Fibroblast of pulmonary artery (primary cell): ENCODE results near the gene VCL.

Experiments used
- DNase-seq: peaks from one replicate; pipeline ENCODE4 v3.0.0-alpha.2; 2010; ENCODE audit warnings: low read depth
- H3K4me3 ChIP-seq: replicated peaks from 2 replicates; pipeline ENCODE4 v1.5.1; 2011; ENCODE audit warnings: low read depth, mild to moderate bottlenecking, control low read depth, low read length, moderate library complexity
- TF ChIP-seq, protein P1 (sequence below): IDR thresholded peaks from 2 replicates; pipeline ENCODE4 v1.5.1; 2011; ENCODE audit warnings: mild to moderate bottlenecking, control low read depth, low read length, inconsistent platforms; ENCODE audit errors: missing control alignments

Gene VCL

DNA sequence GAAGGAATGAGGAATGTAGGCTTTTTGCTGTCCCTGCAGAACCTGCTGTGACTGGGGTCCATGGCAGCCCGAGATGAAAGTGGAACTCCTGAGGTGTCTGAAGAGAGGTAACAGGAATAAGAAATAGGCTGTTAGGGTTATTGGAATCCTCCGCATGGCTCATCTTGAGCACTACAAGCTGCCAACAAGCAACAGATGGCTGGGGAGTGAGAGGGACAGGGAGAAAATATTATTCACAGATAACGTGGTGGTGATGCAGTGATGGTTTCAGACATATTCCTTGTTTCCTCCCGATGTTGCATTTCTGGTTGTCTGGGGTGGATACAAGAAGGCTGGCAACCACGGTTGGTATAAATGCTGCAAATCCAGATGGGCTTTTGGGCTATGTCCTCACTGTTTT, 106.6 kb downstream of the VCL start:
- no peak overlapping the region for H3K4me3 ChIP-seq

DNA sequence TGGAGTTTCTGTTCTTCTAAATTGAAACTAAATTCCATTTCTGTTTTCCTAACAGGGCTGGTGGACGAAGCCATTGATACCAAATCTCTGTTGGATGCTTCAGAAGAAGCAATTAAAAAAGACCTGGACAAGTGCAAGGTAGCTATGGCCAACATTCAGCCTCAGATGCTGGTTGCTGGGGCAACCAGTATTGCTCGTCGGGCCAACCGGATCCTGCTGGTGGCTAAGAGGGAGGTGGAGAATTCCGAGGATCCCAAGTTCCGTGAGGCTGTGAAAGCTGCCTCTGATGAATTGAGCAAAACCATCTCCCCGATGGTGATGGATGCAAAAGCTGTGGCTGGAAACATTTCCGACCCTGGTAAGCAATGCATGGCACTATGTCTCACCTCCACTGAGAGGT, 107.1 kb downstream of the VCL start:
- no peak overlapping the region for H3K4me3 ChIP-seq
- no peak for DNase-seq
- TF ChIP-seq, protein P1, sequence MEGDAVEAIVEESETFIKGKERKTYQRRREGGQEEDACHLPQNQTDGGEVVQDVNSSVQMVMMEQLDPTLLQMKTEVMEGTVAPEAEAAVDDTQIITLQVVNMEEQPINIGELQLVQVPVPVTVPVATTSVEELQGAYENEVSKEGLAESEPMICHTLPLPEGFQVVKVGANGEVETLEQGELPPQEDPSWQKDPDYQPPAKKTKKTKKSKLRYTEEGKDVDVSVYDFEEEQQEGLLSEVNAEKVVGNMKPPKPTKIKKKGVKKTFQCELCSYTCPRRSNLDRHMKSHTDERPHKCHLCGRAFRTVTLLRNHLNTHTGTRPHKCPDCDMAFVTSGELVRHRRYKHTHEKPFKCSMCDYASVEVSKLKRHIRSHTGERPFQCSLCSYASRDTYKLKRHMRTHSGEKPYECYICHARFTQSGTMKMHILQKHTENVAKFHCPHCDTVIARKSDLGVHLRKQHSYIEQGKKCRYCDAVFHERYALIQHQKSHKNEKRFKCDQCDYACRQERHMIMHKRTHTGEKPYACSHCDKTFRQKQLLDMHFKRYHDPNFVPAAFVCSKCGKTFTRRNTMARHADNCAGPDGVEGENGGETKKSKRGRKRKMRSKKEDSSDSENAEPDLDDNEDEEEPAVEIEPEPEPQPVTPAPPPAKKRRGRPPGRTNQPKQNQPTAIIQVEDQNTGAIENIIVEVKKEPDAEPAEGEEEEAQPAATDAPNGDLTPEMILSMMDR, result no peak

More for the DNA sequence above, 106.6 kb downstream of the VCL start:
- no peak for DNase-seq
- TF ChIP-seq, protein P1, result no peak

DNA sequence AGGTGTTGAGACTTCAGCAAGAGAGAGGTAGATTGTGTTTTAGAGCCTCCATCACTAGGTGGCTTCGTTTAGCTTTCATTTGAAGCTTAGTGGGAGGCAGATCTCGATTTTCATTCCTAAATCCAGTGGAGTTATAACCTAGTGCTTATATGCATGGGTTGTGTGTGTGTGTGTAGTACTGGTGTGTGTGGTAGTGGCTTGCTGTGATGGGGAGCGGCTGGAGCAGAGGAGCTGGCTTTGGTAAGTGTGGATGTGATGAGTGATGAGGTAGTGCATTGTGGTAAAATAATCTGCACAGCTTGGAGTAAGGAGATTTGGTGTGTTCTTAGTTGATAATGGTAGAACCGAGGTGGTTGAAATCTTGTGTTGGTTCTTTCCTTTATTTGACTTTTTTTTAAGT, 109.5 kb downstream of the VCL start:
- TF ChIP-seq, protein P1, result no peak
- H3K4me3 ChIP-seq, result no peak overlapping the region
- no peak for DNase-seq

DNA sequence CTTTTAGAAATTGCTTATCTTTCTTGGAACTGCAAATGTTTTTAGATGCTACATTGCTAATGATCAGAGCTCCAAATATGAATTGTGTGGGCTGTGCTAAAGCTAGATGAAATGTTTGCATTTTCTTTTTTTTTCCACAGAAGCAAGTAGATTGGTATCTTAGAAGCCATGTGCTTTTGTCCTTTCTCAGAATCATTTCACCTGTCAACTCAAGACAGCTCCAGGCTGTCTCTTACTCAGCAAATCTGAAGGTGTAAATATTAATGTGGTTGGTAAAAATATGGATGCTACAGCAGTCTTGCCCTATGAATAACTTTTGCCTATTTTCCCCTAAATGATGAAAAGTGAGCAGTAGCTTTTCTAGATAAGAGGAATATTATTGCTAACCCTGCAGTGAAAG, 111.5 kb downstream of the VCL start:
- no peak for DNase-seq
- TF ChIP-seq, protein P1, result no peak

DNA sequence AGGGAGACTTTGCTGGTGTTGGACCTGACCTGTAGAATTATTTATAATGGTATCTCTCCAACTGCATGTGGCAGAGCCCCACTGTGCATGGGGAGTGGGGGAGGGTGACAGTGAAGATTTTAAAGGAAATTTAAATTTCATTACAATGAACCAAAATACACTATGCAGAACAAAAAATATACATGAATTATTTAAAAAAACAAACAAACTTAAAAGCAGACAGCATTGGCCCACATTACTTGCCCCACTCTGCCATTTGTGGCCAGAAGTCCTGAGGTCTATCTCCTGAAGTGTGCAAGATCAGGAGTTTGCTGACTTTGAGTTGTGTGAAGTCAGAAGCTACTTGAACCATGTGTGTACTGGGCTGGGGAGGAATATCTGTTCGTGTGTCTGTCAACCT, 112.2 kb downstream of the VCL start:
- TF ChIP-seq, protein P1, result no peak
- no peak for DNase-seq
- no peak overlapping the region for H3K4me3 ChIP-seq

More for the DNA sequence above, 111.5 kb downstream of the VCL start:
- no peak overlapping the region for H3K4me3 ChIP-seq

DNA sequence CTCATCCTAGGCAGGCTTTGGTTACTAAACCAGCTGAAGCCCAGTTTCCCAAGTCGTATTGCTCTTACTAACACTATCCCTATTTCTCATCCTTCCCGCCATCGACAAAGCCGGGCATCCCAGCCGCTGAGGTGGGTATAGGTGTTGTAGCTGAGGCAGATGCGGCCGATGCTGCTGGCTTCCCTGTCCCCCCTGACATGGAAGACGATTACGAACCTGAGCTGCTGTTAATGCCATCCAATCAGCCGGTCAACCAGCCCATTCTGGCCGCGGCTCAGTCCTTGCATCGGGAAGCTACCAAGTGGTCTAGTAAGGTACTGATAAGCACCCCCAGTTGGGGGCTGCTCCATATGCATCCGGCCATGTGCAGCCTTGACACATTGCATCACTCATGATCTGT, 113.9 kb downstream of the VCL start:
- TF ChIP-seq, protein P1, result no peak
- DNase-seq, result no peak
- no peak overlapping the region for H3K4me3 ChIP-seq

DNA sequence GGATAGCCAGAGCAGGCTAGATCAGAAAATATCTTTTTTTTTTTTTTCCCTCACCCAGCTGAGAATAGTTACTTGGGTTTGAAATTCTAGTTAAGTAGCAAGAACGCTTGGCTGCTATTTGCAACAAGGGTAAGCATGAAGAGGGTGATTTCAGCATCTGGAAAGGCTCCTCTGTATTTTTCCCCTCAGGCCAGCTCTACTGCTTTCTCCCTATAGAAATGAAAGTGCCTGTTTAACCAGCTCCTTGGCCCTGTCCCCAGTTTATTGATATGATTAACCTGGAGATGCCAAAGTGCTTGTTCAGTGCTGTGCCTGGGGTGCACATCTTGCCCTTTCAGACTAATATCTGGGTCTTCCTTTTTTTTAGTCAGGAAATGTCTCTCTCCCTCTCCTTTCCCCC, 115.6 kb downstream of the VCL start:
- no peak overlapping the region for H3K4me3 ChIP-seq
- TF ChIP-seq, protein P1, result no peak
- DNase-seq, result peak; percentile 20
